Right renal pelvis (tissue), 4 donors: Measurements from ENCODE around the gene CSF3. TPM values are rescaled to one million over a fixed set of nuclear protein-coding genes. Genes with fewer than 3 reads are reported as not detected.
A peak's percentile ranks its signal among the peaks of the same experiment; 100 is the strongest.

ENCODE experiments used
- DNase-seq, 4 donors: peaks; one replicate each; pipeline ENCODE4 v3.0.0-alpha.2; 2013; ENCODE audit warnings: low read depth in 4 of 4, low spot score in 3 of 4, missing footprints in 1 of 4
- polyA plus RNA-seq, 4 donors: library from polyadenylated mRNA; unstranded; fragments of 120-200 nt; gene quantifications; one replicate each; pipeline ENCODE4 v1.2.1, GENCODE V29; 2013; ENCODE audit not compliant: insufficient read length in 4 of 4

The CSF3 gene
- not detected for polyA plus RNA-seq

- DNase-seq: no peak
Measured at GRCh38 chr17:40015005-40015997, at the start of gene CSF3. Gene CSF3 (plus strand): TSS chr17:40015440. CDS start chr17:40015475, 35 bp downstream.

DNA sequence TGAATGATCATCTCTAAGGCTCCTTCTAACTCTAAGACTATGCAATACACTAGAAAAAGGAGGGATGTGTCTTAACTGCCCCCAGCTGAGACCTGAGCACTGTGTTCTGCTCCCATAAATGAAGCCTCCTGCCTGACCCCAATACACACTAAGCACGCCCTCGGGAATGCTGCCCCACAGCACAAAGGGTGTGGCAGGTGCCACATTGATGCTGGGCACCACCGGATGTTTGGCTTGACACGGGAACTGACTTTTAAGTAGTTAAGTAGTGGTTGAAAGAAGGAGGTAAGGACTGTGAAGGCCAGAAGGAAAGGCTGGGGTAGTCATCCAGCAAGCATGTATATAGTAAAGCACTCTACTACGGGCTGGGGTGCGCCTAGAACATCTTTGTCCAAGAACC, 48.5 kb upstream of the CSF3 start:
- no peak for DNase-seq

DNA sequence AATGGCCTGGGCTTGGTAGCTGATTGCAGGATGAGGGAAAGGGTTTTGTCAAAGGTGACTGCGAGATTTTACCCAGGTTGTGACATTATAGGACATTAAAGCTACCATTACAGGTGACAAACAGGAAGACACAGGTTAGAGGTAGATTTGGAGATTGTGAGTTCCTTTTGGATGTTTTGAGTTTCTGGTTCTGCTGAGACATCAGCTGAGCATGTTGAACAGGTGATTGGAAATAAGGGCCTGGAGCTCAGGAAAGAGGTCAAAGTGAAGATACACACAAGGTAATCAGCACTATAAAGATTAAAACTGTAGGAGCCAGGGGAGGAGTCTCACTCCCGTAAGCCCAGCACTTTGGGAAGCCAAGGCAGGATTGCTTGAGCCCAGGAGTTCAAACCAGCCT, 46.5 kb upstream of the CSF3 start:
- DNase-seq: no peak

- DNase-seq: no peak
Measured at GRCh38 chr17:39969375-39969774, 45.9 kb upstream of the CSF3 start.

DNA sequence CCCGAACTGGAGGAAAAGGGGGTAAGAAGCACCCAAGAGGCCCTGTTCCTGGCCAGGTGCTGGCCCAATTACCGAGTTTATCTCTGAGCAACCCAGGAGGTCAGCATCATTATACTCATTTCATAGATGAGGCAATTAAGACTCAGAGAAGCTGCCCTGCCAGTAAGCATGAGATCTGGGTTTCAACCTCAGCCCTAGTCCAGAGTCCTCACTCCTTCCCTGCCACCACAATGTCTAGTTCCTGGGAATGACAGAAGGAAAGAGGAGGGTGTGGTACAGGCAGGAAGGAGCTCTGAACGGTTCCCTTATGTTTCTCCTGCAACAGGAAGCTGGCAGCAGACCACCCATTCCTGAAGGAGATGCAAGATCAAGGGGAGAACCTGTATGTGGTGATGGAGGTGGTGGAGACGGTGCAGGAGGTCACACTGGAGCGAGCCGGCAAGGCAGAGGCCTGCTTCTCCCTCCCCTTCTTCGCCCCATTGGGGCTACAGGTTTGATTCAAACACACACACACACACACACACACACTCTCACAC, 45.0 kb upstream of the CSF3 start:
- DNase-seq: no peak

DNA sequence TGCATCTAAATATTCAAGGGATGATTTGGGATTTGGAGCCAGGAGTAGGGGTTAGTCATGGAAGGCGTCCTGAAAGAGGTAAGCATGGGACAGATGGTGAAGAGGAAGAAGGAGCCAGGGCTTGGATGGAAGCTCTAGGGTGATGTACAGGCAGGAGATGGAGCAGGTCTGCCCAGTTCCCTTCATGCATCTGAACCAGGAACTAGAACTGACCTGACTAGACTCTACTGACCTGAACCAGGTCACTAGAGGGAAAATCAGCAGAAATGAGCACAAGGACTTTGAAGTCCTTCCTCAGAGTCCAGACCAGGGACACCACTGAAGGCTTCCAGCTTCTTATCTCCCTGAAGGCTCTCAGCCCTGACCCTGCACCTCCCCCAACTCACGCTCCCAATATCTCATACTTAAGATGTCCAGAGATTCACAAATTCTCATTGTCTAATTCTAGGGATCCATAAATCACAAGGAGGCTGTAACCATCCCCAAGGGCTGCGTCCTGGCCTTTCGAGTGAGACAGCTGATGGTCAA, 44.1 kb upstream of the CSF3 start:
- no peak for DNase-seq

DNA sequence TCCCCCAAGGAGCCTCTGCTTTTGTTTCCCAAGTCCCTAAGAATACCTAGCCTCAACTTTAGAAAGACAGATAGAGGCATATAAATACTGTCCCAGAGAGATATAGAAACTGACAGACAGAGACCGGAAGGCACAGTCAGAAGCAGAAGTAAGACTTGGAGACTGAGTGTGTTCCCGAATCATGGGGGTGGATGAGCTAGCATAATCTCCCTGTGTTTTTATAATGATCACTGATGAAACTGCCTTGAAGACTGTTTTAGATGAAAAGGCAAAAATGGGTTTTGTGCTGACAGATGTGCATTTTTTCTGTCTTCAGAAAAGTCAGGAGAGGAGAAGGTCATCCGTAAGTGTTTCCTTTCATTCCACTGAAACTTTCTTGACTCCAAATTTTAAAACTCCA, 43.0 kb upstream of the CSF3 start:
- no peak for DNase-seq

GRCh38 chr17:39973496-39973895, 41.7 kb upstream of the CSF3 start:
- no peak for DNase-seq

GRCh38 chr17:39974433-39974832, 40.8 kb upstream of the CSF3 start:
- no peak for DNase-seq

DNA sequence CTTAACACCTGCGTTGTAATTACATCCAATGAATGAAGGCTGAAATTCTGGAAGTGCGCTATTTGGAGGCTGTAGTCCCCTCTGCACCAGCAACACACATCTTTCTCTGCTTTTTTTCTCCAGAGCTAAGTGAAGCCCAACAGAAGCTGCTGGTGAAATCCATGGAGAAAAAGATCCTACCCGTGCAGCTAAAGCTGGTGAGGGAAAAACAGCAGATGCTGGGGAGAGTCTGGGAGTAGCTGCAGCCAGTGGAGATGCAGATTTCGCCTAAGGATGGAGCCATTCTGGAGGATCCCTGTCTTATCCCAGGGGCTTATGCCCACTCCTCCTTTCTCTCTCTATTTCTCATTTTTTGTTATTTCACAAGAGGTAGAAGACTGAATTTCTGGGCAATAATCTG, 39.4 kb upstream of the CSF3 start:
- DNase-seq: no peak

DNA sequence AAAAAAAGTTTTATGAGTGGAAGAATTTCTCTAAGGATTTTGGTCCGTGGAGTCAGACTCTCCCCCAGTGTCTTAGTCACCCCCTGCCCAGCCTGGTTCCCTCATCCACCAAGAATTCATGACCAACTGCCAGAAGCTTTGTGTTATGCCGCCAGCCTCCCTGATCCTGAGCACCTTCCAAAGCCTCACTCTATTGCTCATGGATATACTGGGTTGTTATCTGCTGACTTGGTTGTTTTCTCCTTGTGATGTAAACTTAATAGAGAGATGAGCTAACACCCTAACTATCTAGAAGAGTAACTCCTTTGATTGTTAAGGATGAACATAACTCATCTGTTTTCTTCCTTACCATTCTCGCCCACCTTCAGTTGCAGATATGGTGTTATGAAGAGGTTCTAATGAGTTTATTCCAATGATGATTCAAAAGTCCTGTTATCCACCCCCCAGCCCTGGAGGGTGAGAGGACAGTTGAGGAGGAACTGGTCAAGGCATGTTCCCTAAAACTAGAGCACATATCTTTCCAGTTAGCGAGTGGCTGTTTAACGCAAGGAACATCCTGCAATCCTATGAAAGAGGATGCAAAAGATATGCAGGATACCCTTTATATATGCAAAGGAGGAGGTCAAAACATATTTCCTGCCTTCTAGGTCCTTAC, 36.1 kb upstream of the CSF3 start:
- DNase-seq: no peak

GRCh38 chr17:39979893-39980350, 35.3 kb upstream of the CSF3 start:
- peak in 2 of 4 donors; percentile 5 to 24 for DNase-seq

DNA sequence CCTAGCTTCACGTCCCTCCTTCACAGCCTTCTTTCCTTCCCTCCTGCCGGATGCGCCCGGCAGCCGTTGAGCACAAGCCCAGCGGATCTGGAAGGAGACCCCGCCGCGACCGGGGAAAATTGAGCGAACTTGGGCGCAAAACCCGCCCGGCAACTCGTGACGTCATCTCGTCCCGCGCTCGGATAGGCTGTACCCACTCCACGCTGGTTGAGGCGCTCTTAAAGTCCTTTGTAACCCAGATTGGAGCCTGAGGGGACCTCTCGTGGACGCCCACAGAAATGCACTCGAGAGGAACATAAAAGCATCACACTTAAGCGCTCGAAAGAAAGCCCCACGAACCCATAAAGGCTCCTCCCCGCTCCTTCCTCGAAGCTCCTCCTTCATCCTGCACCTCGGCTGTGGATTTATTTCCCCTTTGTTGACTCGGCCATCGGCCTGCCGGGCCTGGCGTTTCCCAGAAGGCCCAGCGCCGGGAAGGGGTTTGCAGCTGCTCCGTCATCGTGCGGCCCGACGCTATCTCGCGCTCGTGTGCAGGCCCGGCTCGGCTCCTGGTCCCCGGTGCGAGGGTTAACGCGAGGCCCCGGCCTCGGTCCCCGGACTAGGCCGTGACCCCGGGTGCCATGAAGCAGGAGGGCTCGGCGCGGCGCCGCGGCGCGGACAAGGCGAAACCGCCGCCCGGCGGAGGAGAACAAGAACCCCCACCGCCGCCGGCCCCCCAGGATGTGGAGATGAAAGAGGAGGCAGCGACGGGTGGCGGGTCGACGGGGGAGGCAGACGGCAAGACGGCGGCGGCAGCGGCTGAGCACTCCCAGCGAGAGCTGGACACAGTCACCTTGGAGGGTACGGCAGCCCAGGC, 34.7 kb upstream of the CSF3 start, which contains the start of gene PSMD3:
TSS of gene PSMD3 (plus strand) at position 457 of the 856 bp plus-strand sequence. CDS start at position 621, 164 bp downstream.
- DNase-seq: peak; percentile 99 to 100 (median 100)

DNA sequence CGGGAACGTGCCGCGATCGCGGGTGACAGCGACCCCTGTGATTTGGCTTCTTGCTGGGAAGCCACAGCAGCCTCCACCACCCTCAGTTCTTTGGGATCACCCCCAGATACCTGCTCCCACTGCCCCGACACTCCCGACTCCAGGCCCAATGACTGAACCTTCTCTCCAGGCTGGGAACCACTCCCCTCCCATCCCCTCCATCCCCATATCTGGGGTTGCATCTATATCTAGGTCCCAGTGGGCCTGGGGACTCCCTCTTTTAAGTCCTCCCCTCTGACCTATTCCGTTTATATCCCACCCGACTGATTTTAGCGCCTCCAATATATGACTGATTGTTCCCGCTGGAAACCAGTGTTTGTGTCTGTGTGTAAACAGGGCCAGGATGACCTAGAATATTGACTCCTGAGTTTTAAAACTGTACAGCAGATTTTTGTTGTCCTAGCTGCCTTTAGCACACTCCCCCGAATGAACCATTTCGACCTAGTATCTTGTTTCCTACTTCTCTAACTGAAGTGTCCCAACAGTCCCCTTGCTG, 34.0 kb upstream of the CSF3 start:
- DNase-seq: no peak

DNA sequence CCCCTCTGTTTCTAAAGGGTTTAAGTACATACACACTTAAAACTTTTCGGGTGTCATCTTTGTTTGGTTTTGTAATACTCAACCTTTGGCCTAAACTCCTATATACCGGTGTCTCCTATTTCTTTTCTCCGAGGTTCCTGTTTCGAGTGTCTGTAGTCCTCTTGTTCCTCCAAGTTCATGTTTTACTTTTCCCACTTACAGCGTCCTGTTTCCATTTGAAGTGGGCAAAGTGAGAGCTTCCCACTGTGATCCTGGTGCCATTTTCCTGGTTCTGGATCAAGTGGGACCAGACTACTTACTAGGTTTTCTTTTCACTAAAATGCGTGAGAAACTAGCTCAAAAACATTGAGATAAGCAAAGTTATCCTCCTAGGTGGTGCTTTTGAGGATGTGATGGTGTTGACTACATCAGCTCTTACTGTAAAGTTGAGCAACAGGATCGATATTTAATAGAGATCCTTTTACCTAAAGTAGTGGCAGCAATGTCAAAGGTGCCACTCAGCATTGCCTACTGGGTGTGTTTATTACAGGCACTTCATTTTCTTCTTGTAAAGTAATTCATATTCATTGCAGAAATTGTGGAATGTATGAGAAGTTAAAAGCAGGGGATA, 33.4 kb upstream of the CSF3 start:
- DNase-seq: no peak

- DNase-seq: no peak
Measured at GRCh38 chr17:39988206-39988810, 26.9 kb upstream of the CSF3 start.

DNA sequence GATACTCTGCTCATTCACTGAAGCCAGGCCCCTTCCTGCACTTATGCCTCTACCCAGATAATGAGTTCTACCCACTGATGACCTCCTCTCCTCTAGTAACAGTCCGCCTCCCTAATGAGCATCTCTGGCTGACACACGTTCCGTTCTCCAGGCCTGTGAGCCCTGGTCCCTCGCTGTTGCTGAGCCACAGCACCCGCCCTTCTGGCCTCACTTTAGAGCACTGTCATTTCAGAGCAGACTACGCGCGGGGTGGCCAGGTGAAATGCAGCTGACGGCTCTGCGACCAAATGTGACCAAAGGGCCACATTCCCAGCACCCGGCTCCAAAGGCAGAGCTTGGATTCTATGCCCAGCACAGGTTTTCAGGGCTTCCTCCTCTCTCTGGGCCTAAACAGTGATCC, 20.8 kb upstream of the CSF3 start:
- DNase-seq: no peak

GRCh38 chr17:39995438-39995837, 19.8 kb upstream of the CSF3 start:
- no peak for DNase-seq

DNA sequence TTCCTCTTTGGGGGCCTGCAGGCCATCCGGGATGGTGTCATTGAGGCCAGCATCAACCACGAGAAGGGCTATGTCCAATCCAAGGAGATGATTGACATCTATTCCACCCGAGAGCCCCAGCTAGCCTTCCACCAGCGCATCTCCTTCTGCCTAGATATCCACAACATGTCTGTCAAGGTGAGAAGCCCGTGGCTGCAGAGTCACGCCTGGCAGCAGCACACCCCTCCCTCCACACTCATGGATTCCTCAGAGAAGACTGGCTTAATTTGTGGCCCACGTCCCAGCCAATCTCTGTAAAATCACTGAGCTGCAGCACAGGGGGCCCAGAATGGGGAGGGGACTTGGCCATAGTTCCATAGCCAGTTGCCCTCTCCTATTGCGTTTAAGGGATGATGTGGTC, 19.1 kb upstream of the CSF3 start:
- no peak for DNase-seq
